GM19397 (cell line): ENCODE data around the gene CRIP1.

Experiments used
- ATAC-seq: cut with Tn5 transposase; IDR thresholded peaks from one replicate; pipeline ENCODE4 v1.9.1; 2021; ENCODE audit warnings: mild to moderate bottlenecking, moderate library complexity; ENCODE audit not compliant: unreplicated experiment

The CRIP1 gene

GRCh38 chr14:105480199-105480746 is 6.4 kb upstream of the CRIP1 start:
- ATAC-seq, result no peak

- ATAC-seq, result no peak
Measured at GRCh38 chr14:105480807-105481801, 5.6 kb upstream of the CRIP1 start.

- ATAC-seq, result peak; percentile 47
Measured at GRCh38 chr14:105481886-105482457, 4.7 kb upstream of the CRIP1 start.

GRCh38 chr14:105482486-105483110 is 4.1 kb upstream of the CRIP1 start:
- no peak for ATAC-seq

GRCh38 chr14:105483300-105484068 is 3.2 kb upstream of the CRIP1 start:
- ATAC-seq, result no peak

- no peak for ATAC-seq
Measured at GRCh38 chr14:105484069-105484996, 2.4 kb upstream of the CRIP1 start.

GRCh38 chr14:105484997-105485393 is 1.7 kb upstream of the CRIP1 start:
- ATAC-seq, result no peak

- no peak for ATAC-seq
Measured at GRCh38 chr14:105485739-105486162, 935 bp upstream of the CRIP1 start.

- ATAC-seq, result no peak
Measured at GRCh38 chr14:105486974-105487448, 325 bp downstream of the CRIP1 start.

GRCh38 chr14:105487449-105487985 is 831 bp downstream of the CRIP1 start:
- ATAC-seq, result no peak

- no peak for ATAC-seq
Measured at GRCh38 chr14:105487986-105488777, 1.5 kb downstream of the CRIP1 start.

GRCh38 chr14:105488781-105489541 is 2.3 kb downstream of the CRIP1 start:
- no peak for ATAC-seq

GRCh38 chr14:105489542-105490266 is 3.0 kb downstream of the CRIP1 start:
- no peak for ATAC-seq

- ATAC-seq, result peak; percentile 3
Measured at GRCh38 chr14:105490267-105490571, 3.5 kb downstream of the CRIP1 start.

GRCh38 chr14:105490572-105491365 is 4.1 kb downstream of the CRIP1 start, which contains the start of gene TEDC1:
Gene TEDC1 (plus strand): TSS chr14:105491246. CDS start chr14:105491376, 130 bp downstream.
- peak; percentile 58 for ATAC-seq

- peak; percentile 3 for ATAC-seq
Measured at GRCh38 chr14:105491366-105491973, 4.8 kb downstream of the CRIP1 start.
